Activated T-helper 2 cell treated with anti-CD3 and anti-CD28 coated beads, Interferon-gamma antibody, Interleukin-2, Interleukin-4, amounts not matched to agents 10 μg/mL and 5 μg/mL and 100 μg/mL, durations not matched to agents 14 hours and 24 hours and 36 hours (primary cell): ENCODE results near the gene LOX. TPM values are rescaled to one million over a fixed set of nuclear protein-coding genes. Genes with fewer than 3 reads are reported as not detected.

Source experiments
- DNase-seq: peaks from one replicate; pipeline ENCODE4 v3.0.0; 2021; ENCODE audit warnings: low spot score
- H3K27ac Mint-ChIP-seq: one replicate; pipeline ENCODE4 v1.8.0; 2021; ENCODE audit warnings: mixed read lengths
- H3K27me3 Mint-ChIP-seq: one replicate; pipeline ENCODE4 v1.8.0; 2021; ENCODE audit warnings: low read depth, mixed read lengths
- H3K36me3 Mint-ChIP-seq: one replicate; pipeline ENCODE4 v1.8.0; 2021; ENCODE audit warnings: low read depth, mixed read lengths
- H3K4me1 Mint-ChIP-seq: one replicate; pipeline ENCODE4 v1.8.0; 2021; ENCODE audit warnings: low read depth, mixed read lengths
- H3K4me3 Mint-ChIP-seq: one replicate; pipeline ENCODE4 v1.8.0; 2021; ENCODE audit warnings: low read depth, mild to moderate bottlenecking, moderate library complexity, mixed read lengths
- H3K9me3 Mint-ChIP-seq: one replicate; pipeline ENCODE4 v1.8.0; 2021; ENCODE audit warnings: mixed read lengths
- intact Hi-C: fragments of 100-400 bp; cut with micrococcal nuclease; formaldehyde crosslinking; loops from one replicate; pipeline ENCODE4 v1.15.1; 2023
- total RNA-seq: library from RNA; stranded (reverse); gene quantifications from 2 replicates; pipeline ENCODE4 v1.2.3, GENCODE V29; 2022

Gene LOX
- total RNA-seq, 1 donor from 2014 or later, result not detected

- H3K27ac Mint-ChIP-seq, result no peak overlapping the region
- H3K36me3 Mint-ChIP-seq, result peaks cover 44% of the 10 kb centered on the region
- H3K27me3 Mint-ChIP-seq, result no peaks in the 10 kb centered on the region
- no peak overlapping the region for H3K4me3 Mint-ChIP-seq
- intact Hi-C loops, result no loop called here
- peaks cover 8% of the 10 kb centered on the region for H3K4me1 Mint-ChIP-seq
- DNase-seq, result no peak
- no peaks in the 10 kb centered on the region for H3K9me3 Mint-ChIP-seq
Observed at GRCh38 chr5:122022966-122023365, 55.1 kb downstream of the LOX start.

GRCh38 chr5:122019919-122020590, 58.0 kb downstream of the LOX start:
- peaks cover 39% of the 10 kb centered on the region for H3K36me3 Mint-ChIP-seq
- no peak for DNase-seq
- H3K4me3 Mint-ChIP-seq, result peak overlapping the region; percentile 26
- peak overlapping the region; percentile 63 for H3K27ac Mint-ChIP-seq
- no peaks in the 10 kb centered on the region for H3K9me3 Mint-ChIP-seq
- intact Hi-C loops, result loop anchor here (1.0 kb wide), 1 partner anchor 43 kb away; no protein-coding TSS in a partner anchor
- H3K27me3 Mint-ChIP-seq, result no peaks in the 10 kb centered on the region
- H3K4me1 Mint-ChIP-seq, result peaks cover 8% of the 10 kb centered on the region

GRCh38 chr5:122015471-122015870, 62.6 kb downstream of the LOX start:
- Mint-ChIP-seq H3K27ac (no peak overlapping the region), H3K36me3 (peaks cover 10% of the 10 kb centered on the region), H3K9me3 (no peaks in the 10 kb centered on the region), H3K27me3 (no peaks in the 10 kb centered on the region), H3K4me3 (no peak overlapping the region), H3K4me1 (peaks cover 7% of the 10 kb centered on the region)
- DNase-seq, result no peak
- intact Hi-C loops, result no loop called here

GRCh38 chr5:122014236-122014935, 63.7 kb downstream of the LOX start:
- H3K27ac Mint-ChIP-seq, result no peak overlapping the region
- H3K4me1 Mint-ChIP-seq, result peaks cover 8% of the 10 kb centered on the region
- H3K9me3 Mint-ChIP-seq, result no peaks in the 10 kb centered on the region
- no peaks in the 10 kb centered on the region for H3K27me3 Mint-ChIP-seq
- no peak overlapping the region for H3K4me3 Mint-ChIP-seq
- DNase-seq, result no peak
- peaks cover 3% of the 10 kb centered on the region for H3K36me3 Mint-ChIP-seq
- intact Hi-C loops, result no loop called here

Other genes with a start within 250 kb of the LOX start
- not detected in 2 replicates for gene FTMT, start 226.4 kb downstream of the LOX start, total RNA-seq
- gene SRFBP1, start 116.3 kb downstream of the LOX start, total RNA-seq, result 15.6 and 16.4 TPM in 2 replicates
- not detected in 2 replicates for gene ZNF474, start 51.3 kb upstream of the LOX start, total RNA-seq
- not detected in 2 replicates for gene SNCAIP, start 234.0 kb upstream of the LOX start, total RNA-seq